Common myeloid progenitor, CD34-positive (primary cell): ENCODE data around the gene CTDSP2. TPM values are rescaled to one million over a fixed set of nuclear protein-coding genes. Genes with fewer than 3 reads are reported as not detected.

Experiments used
- CTCF ChIA-PET: fragments of 350-600 bp; sonication (Branson Sonifier 250); formaldehyde crosslinking; loops from one replicate; lab custom pipeline; 2021; ENCODE audit warnings: antibody characterized with exemption; lab: Charles Lee
- POLR2A ChIA-PET: fragments of 350-600 bp; sonication (Branson Sonifier 250); formaldehyde crosslinking; loops from one replicate; lab custom pipeline; 2021; ENCODE audit warnings: antibody characterized with exemption; lab: Charles Lee
- DNase-seq, 3 donors: peaks; one replicate each; pipeline versions ENCODE4 v3.0.0 to v3.0.0-alpha.2; 2013
- H3K27ac ChIP-seq, 2 experiments: 1 replicate in 1 of 2; 2 replicates in 1 of 2; pipeline ENCODE4 v1.7.0; 2013; ENCODE audit warnings: inconsistent platforms in 2 of 2, low read length in 2 of 2, mild to moderate bottlenecking in 2 of 2, low read depth in 1 of 2, moderate library complexity in 1 of 2; ENCODE audit not compliant: severe bottlenecking in 2 of 2, insufficient read depth in 1 of 2, poor library complexity in 1 of 2
- H3K27me3 ChIP-seq, 5 experiments: replicated peaks in 2 of 5; 1 replicate in 3 of 5; 2 replicates in 2 of 5; pipeline versions ENCODE4 v1.6.1 to v1.7.0; 2013; ENCODE audit warnings: low read length in 4 of 5, mild to moderate bottlenecking in 2 of 5, moderate library complexity in 2 of 5, inconsistent platforms in 1 of 5; ENCODE audit not compliant: insufficient read depth in 5 of 5, control insufficient read depth in 4 of 5
- H3K36me3 ChIP-seq, 4 experiments: 1 replicate in 2 of 4; 2 replicates in 2 of 4; pipeline versions ENCODE4 v1.6.1 to v1.7.0; 2013; ENCODE audit warnings: low read length in 3 of 4, control low read depth in 1 of 4, mild to moderate bottlenecking in 1 of 4; ENCODE audit not compliant: control insufficient read depth in 4 of 4, insufficient read depth in 4 of 4
- H3K4me1 ChIP-seq, 4 experiments: 1 replicate in 3 of 4; 2 replicates in 1 of 4; pipeline versions ENCODE4 v1.6.1 to v1.7.1; 2013; ENCODE audit warnings: low read length in 3 of 4, mild to moderate bottlenecking in 3 of 4, control low read depth in 1 of 4, inconsistent platforms in 1 of 4, moderate library complexity in 1 of 4; ENCODE audit not compliant: control insufficient read depth in 4 of 4, insufficient read depth in 4 of 4; ENCODE audit errors: control extremely low read depth in 1 of 4
- H3K4me3 ChIP-seq, 7 experiments: 1 replicate in 4 of 7; 2 replicates in 3 of 7; pipeline versions ENCODE4 v1.5.1 to v1.7.0; 2013; ENCODE audit warnings: mild to moderate bottlenecking in 7 of 7, low read length in 6 of 7, moderate library complexity in 6 of 7, inconsistent platforms in 2 of 7, low read depth in 2 of 7, control low read depth in 1 of 7; ENCODE audit not compliant: insufficient read depth in 4 of 7, control insufficient read depth in 1 of 7; ENCODE audit errors: extremely low read depth in 1 of 7
- H3K9me3 ChIP-seq, 5 experiments: 1 replicate in 4 of 5; 2 replicates in 1 of 5; pipeline versions ENCODE4 v1.6.1 to v1.7.1; 2013; ENCODE audit warnings: low read length in 4 of 5, mild to moderate bottlenecking in 2 of 5, inconsistent platforms in 1 of 5, low read depth in 1 of 5, moderate library complexity in 1 of 5; ENCODE audit not compliant: control insufficient read depth in 4 of 5, insufficient read depth in 2 of 5; ENCODE audit errors: control extremely low read depth in 1 of 5
- WGBS: methylation state at CpG from one replicate; pipeline ENCODE4 v1.1.5; 2013; ENCODE audit not compliant: insufficient coverage; 5-methylcytosine and 5-hydroxymethylcytosine counted together
- polyA plus RNA-seq: library from polyadenylated mRNA; unstranded; fragments of 120-200 nt; gene quantifications from one replicate; pipeline ENCODE4 v1.2.1, GENCODE V29; 2013

CTDSP2 gene
- polyA plus RNA-seq = 151 TPM

- peaks cover 27 to 54% (median 45%) of the 10 kb centered on the region in 4 experiments for H3K4me1 ChIP-seq
- peak; percentile 92 to 96 (median 92) for DNase-seq
- POLR2A ChIA-PET = interaction anchor here (0.6 to 4.0 kb wide), 5 partner anchors 11 to 63 kb away, joined by 3 to 14 read pairs (median 5); no protein-coding TSS in a partner anchor
- peak within 1 kb of the TSS; percentile 89 to 99 (median 93) for H3K4me3 ChIP-seq
- CTCF ChIA-PET = interaction anchor here (0.9 to 15.5 kb wide), 7 partner anchors 11 to 87 kb away, joined by 3 to 175 read pairs (median 3); no protein-coding TSS in a partner anchor
- no peaks in the 10 kb centered on the region for H3K9me3 ChIP-seq
- H3K27me3 ChIP-seq = no peaks in the 10 kb centered on the region
- 0% methylated on average over 15 of the region's 58 CpGs for WGBS
- H3K36me3 ChIP-seq = peaks cover 0 to 4% (median 0%) of the 10 kb centered on the region in 4 experiments
- peak within 1 kb of the TSS; percentile 74 to 92 for H3K27ac ChIP-seq
Measured at GRCh38 chr12:57846577-57847319, at the start of gene CTDSP2. TSS of gene CTDSP2 (minus strand) at chr12:57846729. CDS start at chr12:57846435, 294 bp downstream.

- H3K27ac ChIP-seq = no peak overlapping the region
- peaks cover 23 to 68% (median 61%) of the 10 kb centered on the region in 4 experiments for H3K4me1 ChIP-seq
- 20% methylated on average over 6 of the region's 6 CpGs for whole genome bisulfite sequencing
- POLR2A ChIA-PET = interaction anchor here (0.6 to 1.3 kb wide), 4 partner anchors 31 to 66 kb away, joined by 3 to 7 read pairs (median 3); partner anchors contain the start of gene CTDSP2
- no peaks in the 10 kb centered on the region for H3K36me3 ChIP-seq
- H3K27me3 ChIP-seq = no peaks in the 10 kb centered on the region
- DNase-seq = peak in 2 of 3 donors; percentile 23 to 24
- CTCF ChIA-PET = interaction anchor here (0.8 to 20.4 kb wide), 27 partner anchors 8 to 140 kb away, joined by 3 to 313 read pairs (median 6); partner anchors contain the start of gene AVIL
- H3K4me3 ChIP-seq = peak overlapping the region; percentile 40 to 75 (median 50)
- H3K9me3 ChIP-seq = no peaks in the 10 kb centered on the region
Measured at GRCh38 chr12:57896115-57896433, 49.5 kb upstream of the CTDSP2 start.

- Histone ChIP-seq H3K36me3 (no peaks in the 10 kb centered on the region), H3K4me3 (peak overlapping the region in 4 of 7 experiments; percentile 50 to 75 (median 72)), H3K27ac (no peak overlapping the region), H3K27me3 (no peaks in the 10 kb centered on the region), H3K4me1 (peaks cover 23 to 68% (median 61%) of the 10 kb centered on the region in 4 experiments), H3K9me3 (no peaks in the 10 kb centered on the region)
- no peak for DNase-seq
- 82% methylated on average over 5 of the region's 5 CpGs for WGBS
- ChIA-PET CTCF (interaction anchor here (0.8 to 20.4 kb wide), 27 partner anchors 8 to 139 kb away, joined by 3 to 313 read pairs (median 6); partner anchors contain the start of gene AVIL), POLR2A (interaction anchor here (0.6 kb wide), 1 partner anchor 64 kb away, joined by 7 read pairs; no protein-coding TSS in a partner anchor)
Measured at GRCh38 chr12:57895389-57896114, 49.0 kb upstream of the CTDSP2 start.

GRCh38 chr12:57894399-57895292, 48.1 kb upstream of the CTDSP2 start:
- Histone ChIP-seq H3K9me3 (no peaks in the 10 kb centered on the region), H3K27ac (peak overlapping the region in 1 of 2 experiments; percentile 66), H3K4me3 (no peak overlapping the region), H3K27me3 (no peaks in the 10 kb centered on the region), H3K4me1 (peaks cover 23 to 66% (median 61%) of the 10 kb centered on the region in 4 experiments), H3K36me3 (no peaks in the 10 kb centered on the region)
- ChIA-PET POLR2A (interaction anchor here (0.7 kb wide), 1 partner anchor 112 kb away, joined by 3 read pairs; no protein-coding TSS in a partner anchor), CTCF (interaction anchor here (0.6 to 20.4 kb wide), 17 partner anchors 8 to 135 kb away, joined by 3 to 313 read pairs (median 10); no protein-coding TSS in a partner anchor)
- DNase-seq = no peak
- WGBS = 84% methylated on average over 3 of the region's 6 CpGs

GRCh38 chr12:57893431-57894353, 47.2 kb upstream of the CTDSP2 start:
- WGBS = 64% methylated on average over 9 of the region's 13 CpGs
- H3K36me3 ChIP-seq = no peaks in the 10 kb centered on the region
- H3K27me3 ChIP-seq = no peaks in the 10 kb centered on the region
- no peaks in the 10 kb centered on the region for H3K9me3 ChIP-seq
- peaks cover 19 to 59% (median 56%) of the 10 kb centered on the region in 4 experiments for H3K4me1 ChIP-seq
- peak overlapping the region in 1 of 7 experiments; percentile 24 for H3K4me3 ChIP-seq
- H3K27ac ChIP-seq = peak overlapping the region in 1 of 2 experiments; percentile 66
- CTCF ChIA-PET = interaction anchor here (0.9 to 20.4 kb wide), 12 partner anchors 9 to 134 kb away, joined by 3 to 313 read pairs (median 8); no protein-coding TSS in a partner anchor
- DNase-seq = peak; percentile 18 to 48 (median 43)
- POLR2A ChIA-PET = interaction anchor here (0.7 kb wide), 1 partner anchor 111 kb away, joined by 3 read pairs; no protein-coding TSS in a partner anchor
